HL-60 (cell line): ENCODE data around the gene ZNF41.

Experiments used
- DNase-seq, 2 experiments: peaks; one replicate each; pipeline ENCODE4 v3.0.0-alpha.2; 2010 to 2020; ENCODE audit warnings: low read depth in 1 of 2, low spot score in 1 of 2
- H3K27ac ChIP-seq: fragments of 250-450 bp; sonication (Bioruptor Pico); replicated peaks from 2 replicates; pipeline ENCODE4 v1.5.1; 2020; ENCODE audit warnings: mild to moderate bottlenecking, moderate library complexity
- H3K27me3 ChIP-seq: fragments of 250-450 bp; sonication (Bioruptor Pico); 2 replicates; pipeline ENCODE4 v1.5.1; 2021; ENCODE audit warnings: mild to moderate bottlenecking, moderate library complexity; ENCODE audit not compliant: insufficient read depth, poor library complexity, severe bottlenecking
- H3K4me3 ChIP-seq: replicated peaks from 2 replicates; pipeline ENCODE4 v1.5.1; 2011; ENCODE audit warnings: mild to moderate bottlenecking, control low read depth, low read length; ENCODE audit not compliant: insufficient read depth
- GABPA ChIP-seq: IDR thresholded peaks from 2 replicates; pipeline ENCODE4 v1.6.1; 2012; ENCODE audit warnings: low read depth
- POLR2AphosphoS5 ChIP-seq: IDR thresholded peaks from 2 replicates; pipeline ENCODE4 v1.6.1; 2012; ENCODE audit warnings: low read depth
- SPI1 ChIP-seq: IDR thresholded peaks from 2 replicates; pipeline ENCODE4 v1.6.1; 2012; ENCODE audit warnings: low read depth, mild to moderate bottlenecking, borderline replicate concordance
- TF ChIP-seq, protein P1 (sequence below): IDR thresholded peaks from 2 replicates; pipeline ENCODE4 v1.6.1; 2012; ENCODE audit warnings: low read depth; ENCODE audit not compliant: insufficient replicate concordance
- TF ChIP-seq, protein P2 (sequence below): IDR thresholded peaks from one replicate; pipeline ENCODE4 v1.5.1; 2011; ENCODE audit warnings: low read length, control low read depth, inconsistent platforms; ENCODE audit not compliant: insufficient read depth

ZNF41 gene

DNA sequence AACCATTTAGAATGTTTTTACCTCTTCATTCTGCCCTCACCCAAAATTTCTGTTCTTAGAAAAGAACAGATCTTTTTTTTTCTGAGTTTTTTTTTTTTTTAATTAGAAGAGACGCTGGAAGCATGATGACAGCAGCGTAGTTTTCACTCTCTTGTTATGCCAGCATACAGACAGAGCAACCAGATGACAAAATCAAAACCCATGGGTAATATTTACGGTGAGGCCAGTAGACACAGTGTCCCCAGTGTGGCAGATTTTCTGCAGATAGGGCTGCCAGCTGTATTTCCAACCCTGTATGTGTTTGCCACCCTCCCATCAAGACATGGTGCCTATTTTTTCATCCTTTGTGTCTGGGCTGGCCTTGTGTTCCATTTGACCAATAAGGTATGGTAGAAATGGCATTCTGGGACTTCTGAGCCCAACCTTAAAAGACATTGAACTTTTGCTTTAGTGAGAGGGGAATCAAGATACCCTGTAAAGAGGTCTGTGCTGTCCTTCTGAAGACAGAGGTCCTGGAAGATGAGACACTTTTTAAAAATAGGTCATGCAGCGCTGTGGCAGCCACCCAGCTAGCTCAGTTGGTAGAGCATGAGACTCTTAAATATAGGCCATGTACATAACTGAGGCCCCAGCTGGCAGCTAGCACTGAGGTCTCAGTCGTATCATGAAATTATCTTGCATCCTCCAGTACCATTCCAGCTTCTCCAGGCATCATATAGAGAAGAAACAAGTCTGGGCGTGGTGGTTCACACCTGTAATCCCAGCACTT is 6.7 kb upstream of the ZNF41 start:
- no peaks in the 10 kb centered on the region for H3K27me3 ChIP-seq
- no peak for DNase-seq
- TF ChIP-seq, protein P1, sequence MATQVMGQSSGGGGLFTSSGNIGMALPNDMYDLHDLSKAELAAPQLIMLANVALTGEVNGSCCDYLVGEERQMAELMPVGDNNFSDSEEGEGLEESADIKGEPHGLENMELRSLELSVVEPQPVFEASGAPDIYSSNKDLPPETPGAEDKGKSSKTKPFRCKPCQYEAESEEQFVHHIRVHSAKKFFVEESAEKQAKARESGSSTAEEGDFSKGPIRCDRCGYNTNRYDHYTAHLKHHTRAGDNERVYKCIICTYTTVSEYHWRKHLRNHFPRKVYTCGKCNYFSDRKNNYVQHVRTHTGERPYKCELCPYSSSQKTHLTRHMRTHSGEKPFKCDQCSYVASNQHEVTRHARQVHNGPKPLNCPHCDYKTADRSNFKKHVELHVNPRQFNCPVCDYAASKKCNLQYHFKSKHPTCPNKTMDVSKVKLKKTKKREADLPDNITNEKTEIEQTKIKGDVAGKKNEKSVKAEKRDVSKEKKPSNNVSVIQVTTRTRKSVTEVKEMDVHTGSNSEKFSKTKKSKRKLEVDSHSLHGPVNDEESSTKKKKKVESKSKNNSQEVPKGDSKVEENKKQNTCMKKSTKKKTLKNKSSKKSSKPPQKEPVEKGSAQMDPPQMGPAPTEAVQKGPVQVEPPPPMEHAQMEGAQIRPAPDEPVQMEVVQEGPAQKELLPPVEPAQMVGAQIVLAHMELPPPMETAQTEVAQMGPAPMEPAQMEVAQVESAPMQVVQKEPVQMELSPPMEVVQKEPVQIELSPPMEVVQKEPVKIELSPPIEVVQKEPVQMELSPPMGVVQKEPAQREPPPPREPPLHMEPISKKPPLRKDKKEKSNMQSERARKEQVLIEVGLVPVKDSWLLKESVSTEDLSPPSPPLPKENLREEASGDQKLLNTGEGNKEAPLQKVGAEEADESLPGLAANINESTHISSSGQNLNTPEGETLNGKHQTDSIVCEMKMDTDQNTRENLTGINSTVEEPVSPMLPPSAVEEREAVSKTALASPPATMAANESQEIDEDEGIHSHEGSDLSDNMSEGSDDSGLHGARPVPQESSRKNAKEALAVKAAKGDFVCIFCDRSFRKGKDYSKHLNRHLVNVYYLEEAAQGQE = no peak
- TF ChIP-seq SPI1 = no peak
- no peak for TF ChIP-seq GABPA
- no peak for TF ChIP-seq POLR2AphosphoS5
- TF ChIP-seq, protein P2, sequence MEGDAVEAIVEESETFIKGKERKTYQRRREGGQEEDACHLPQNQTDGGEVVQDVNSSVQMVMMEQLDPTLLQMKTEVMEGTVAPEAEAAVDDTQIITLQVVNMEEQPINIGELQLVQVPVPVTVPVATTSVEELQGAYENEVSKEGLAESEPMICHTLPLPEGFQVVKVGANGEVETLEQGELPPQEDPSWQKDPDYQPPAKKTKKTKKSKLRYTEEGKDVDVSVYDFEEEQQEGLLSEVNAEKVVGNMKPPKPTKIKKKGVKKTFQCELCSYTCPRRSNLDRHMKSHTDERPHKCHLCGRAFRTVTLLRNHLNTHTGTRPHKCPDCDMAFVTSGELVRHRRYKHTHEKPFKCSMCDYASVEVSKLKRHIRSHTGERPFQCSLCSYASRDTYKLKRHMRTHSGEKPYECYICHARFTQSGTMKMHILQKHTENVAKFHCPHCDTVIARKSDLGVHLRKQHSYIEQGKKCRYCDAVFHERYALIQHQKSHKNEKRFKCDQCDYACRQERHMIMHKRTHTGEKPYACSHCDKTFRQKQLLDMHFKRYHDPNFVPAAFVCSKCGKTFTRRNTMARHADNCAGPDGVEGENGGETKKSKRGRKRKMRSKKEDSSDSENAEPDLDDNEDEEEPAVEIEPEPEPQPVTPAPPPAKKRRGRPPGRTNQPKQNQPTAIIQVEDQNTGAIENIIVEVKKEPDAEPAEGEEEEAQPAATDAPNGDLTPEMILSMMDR = no peak

DNA sequence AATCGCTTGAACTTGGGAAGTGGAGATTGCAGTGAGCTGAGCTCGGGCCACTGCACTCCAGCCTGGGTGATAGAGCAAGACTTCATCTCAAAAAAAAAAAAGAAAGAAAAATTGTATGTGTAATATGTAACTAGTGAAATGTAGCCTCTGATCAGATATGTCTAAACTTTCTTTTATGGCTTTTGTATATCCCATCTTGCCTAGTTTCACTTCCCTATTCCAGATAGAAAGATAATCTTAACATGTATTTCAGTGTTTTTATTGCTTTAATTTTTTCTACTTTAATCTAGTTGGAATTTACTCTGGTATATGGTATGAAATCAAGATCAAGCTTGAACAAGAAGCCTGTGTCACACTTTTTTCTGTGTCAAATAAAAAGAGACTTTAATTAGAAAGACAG is 1.9 kb upstream of the ZNF41 start:
- H3K4me3 ChIP-seq = no peak overlapping the region
- TF ChIP-seq, protein P1 = no peak
- TF ChIP-seq SPI1 = peak; percentile 56
- H3K27ac ChIP-seq = no peak overlapping the region
- H3K27me3 ChIP-seq = no peaks in the 10 kb centered on the region
- DNase-seq = no peak

More for the DNA sequence above, 6.7 kb upstream of the ZNF41 start:
- H3K27ac ChIP-seq = no peak overlapping the region
- no peak overlapping the region for H3K4me3 ChIP-seq

DNA sequence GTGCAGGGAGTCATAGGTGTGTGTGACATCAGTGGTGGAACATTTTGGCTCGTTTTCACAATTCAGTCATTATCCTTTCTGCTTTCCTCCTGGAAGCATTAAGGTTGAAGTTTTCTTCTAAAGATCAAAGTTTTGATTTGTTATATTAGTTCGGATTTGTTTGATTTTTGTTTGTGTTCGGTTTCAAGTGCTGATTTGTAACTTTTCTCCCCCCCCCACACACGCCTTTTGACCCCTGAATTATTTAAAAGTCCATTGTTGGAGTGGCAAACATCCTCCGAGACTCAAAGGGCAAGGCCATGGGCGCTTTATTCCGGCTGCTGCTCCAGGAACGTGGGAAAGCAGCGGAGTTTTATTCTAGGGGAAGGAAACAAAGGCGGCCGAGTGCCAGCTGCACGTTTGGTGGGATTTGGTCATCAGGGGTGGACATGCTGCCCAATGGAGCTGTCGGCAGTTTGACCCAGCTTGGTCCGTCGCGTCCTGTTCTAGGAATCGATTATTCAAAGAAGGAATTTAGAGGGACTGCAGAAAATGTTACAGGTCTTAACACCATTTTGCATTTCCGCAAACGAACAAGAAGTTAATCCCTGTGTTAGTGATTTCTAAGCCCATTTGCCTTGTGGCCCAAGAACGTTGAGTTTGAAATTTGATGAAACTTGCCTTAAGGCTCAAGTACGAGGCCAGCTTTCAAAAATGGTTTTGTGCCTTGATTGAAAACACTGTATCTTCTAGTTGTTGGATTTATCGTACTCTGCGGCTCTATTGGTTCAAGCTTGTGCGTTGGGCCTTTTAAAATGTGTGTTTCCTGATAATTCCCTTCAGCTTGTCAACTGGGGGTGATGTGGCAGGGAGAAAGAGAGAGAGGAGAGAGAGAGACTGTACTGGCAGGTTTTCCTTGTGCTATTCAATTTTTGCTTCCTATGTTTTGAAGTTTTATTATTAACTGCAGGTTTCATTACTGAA is 565 bp upstream of the ZNF41 start:
- Histone ChIP-seq H3K27ac (peak overlapping the region; percentile 99), H3K27me3 (no peaks in the 10 kb centered on the region), H3K4me3 (peak overlapping the region; percentile 63)
- DNase-seq = no peak
- TF ChIP-seq, protein P1 = no peak
- TF ChIP-seq SPI1 = no peak
- TF ChIP-seq GABPA = no peak
- TF ChIP-seq, protein P2 = no peak
- no peak for TF ChIP-seq POLR2AphosphoS5
